Medulla oblongata (tissue), 1 donor: ENCODE data around the gene RSBN1L.
A peak's percentile ranks its signal among the peaks of the same experiment; 100 is the strongest.
"Not testable (repeated sequence)": the region's sequence is repeated elsewhere in the genome, so short reads cannot be mapped to it uniquely, and the experiment has no call there.

Experiments
- DNase-seq: peaks from one replicate; pipeline ENCODE4 v3.0.0-alpha.2; 2015; ENCODE audit errors: extremely low spot score

The RSBN1L gene

GRCh38 chr7:77766801-77767605 is 70.7 kb downstream of the RSBN1L start:
- no peak for DNase-seq

GRCh38 chr7:77770316-77770715 is 74.1 kb downstream of the RSBN1L start:
- DNase-seq, result no peak

GRCh38 chr7:77771901-77772300 is 75.6 kb downstream of the RSBN1L start:
- DNase-seq, result no peak

- no peak for DNase-seq
These were observed 82.3 kb downstream of the RSBN1L start for GRCh38 chr7:77778535-77778934.

- no peak for DNase-seq
These were observed 86.1 kb downstream of the RSBN1L start for GRCh38 chr7:77782383-77782782.

GRCh38 chr7:77783111-77783510 is 86.9 kb downstream of the RSBN1L start:
- DNase-seq, result no peak

GRCh38 chr7:77783545-77783944 is 87.3 kb downstream of the RSBN1L start:
- DNase-seq, result no peak

GRCh38 chr7:77784426-77784825 is 88.2 kb downstream of the RSBN1L start:
- DNase-seq, result not testable (repeated sequence)

- DNase-seq, result no peak
These were observed 89.8 kb downstream of the RSBN1L start for GRCh38 chr7:77786018-77786417.

- no peak for DNase-seq
These were observed 90.5 kb downstream of the RSBN1L start for GRCh38 chr7:77786741-77787140.

GRCh38 chr7:77788327-77788902 is 92.2 kb downstream of the RSBN1L start:
- no peak for DNase-seq

GRCh38 chr7:77791336-77791735 is 95.1 kb downstream of the RSBN1L start:
- no peak for DNase-seq

GRCh38 chr7:77791956-77792355 is 95.7 kb downstream of the RSBN1L start:
- DNase-seq, result no peak

- DNase-seq, result no peak
These were observed 97.7 kb downstream of the RSBN1L start for GRCh38 chr7:77794000-77794399.

- no peak for DNase-seq
These were observed 99.8 kb downstream of the RSBN1L start for GRCh38 chr7:77796109-77796508.

GRCh38 chr7:77796960-77797359 is 100.7 kb downstream of the RSBN1L start:
- no peak for DNase-seq

- DNase-seq, result no peak
These were observed 101.6 kb downstream of the RSBN1L start for GRCh38 chr7:77797734-77798393.

GRCh38 chr7:77798394-77799077 is 102.3 kb downstream of the RSBN1L start, which contains the start of the genes PHTF2 and TMEM60:
PHTF2 (plus strand) TSS chr7:77798773.
TMEM60 (minus strand) TSS chr7:77798434; CDS start chr7:77794373, 4,061 bp downstream.
- peak; percentile 100 for DNase-seq

GRCh38 chr7:77799078-77799964 is 103.1 kb downstream of the RSBN1L start:
- peak; percentile 53 for DNase-seq

GRCh38 chr7:77800158-77800557 is 103.9 kb downstream of the RSBN1L start:
- no peak for DNase-seq

GRCh38 chr7:77800730-77801129 is 104.5 kb downstream of the RSBN1L start:
- no peak for DNase-seq
